Transverse colon (tissue), 4 donors: Measurements from ENCODE around the gene HOXC4. TPM values are rescaled to one million over a fixed set of nuclear protein-coding genes. Genes with fewer than 3 reads are reported as not detected.

Experiments used
- DNase-seq: peaks from one replicate; pipeline ENCODE4 v3.0.0-alpha.2; 2019
- H3K27ac ChIP-seq, 4 donors: fragments of 200-600 bp; sonication (generic); 2 replicates each; pipeline ENCODE4 v1.5.1; 2016 to 2018; ENCODE audit warnings: inconsistent platforms in 4 of 4
- H3K27me3 ChIP-seq: fragments of 200-600 bp; sonication (generic); 2 replicates; pipeline ENCODE4 v1.5.1; 2017; ENCODE audit warnings: inconsistent platforms
- H3K36me3 ChIP-seq, 4 donors: fragments of 200-600 bp; sonication (generic); 2 replicates each; pipeline ENCODE4 v1.5.1; 2017 to 2019; ENCODE audit warnings: inconsistent platforms in 4 of 4
- H3K4me1 ChIP-seq, 4 donors: fragments of 200-600 bp; sonication (generic); 2 replicates each; pipeline ENCODE4 v1.5.1; 2017 to 2020; ENCODE audit warnings: inconsistent platforms in 4 of 4
- H3K4me3 ChIP-seq, 4 donors: fragments of 200-600 bp; sonication (generic); 1 replicate in 1 of 4; 2 replicates in 3 of 4; pipeline versions ENCODE4 v1.5.1 to v1.6.1; 2017 to 2019; ENCODE audit warnings: inconsistent platforms in 4 of 4
- H3K9me3 ChIP-seq, 2 donors: fragments of 200-600 bp; sonication (generic); 2 replicates each; pipeline ENCODE4 v1.5.1; 2017 to 2019; ENCODE audit warnings: inconsistent platforms in 2 of 2
- EP300 ChIP-seq: sonication (generic); formaldehyde crosslinking; IDR thresholded peaks from one replicate; pipeline ENCODE4 v1.6.1; 2017; ENCODE audit warnings: antibody characterized with exemption, low read depth
- POLR2A ChIP-seq: fragments of 450-650 bp; IDR thresholded peaks from one replicate; pipeline ENCODE4 v1.6.1; 2016; ENCODE audit warnings: antibody characterized with exemption, mild to moderate bottlenecking, moderate library complexity
- POLR2AphosphoS5 ChIP-seq, 3 donors: sonication (generic); formaldehyde crosslinking; IDR thresholded peaks; one replicate each; pipeline ENCODE4 v1.6.1; 2016; ENCODE audit warnings: antibody characterized with exemption in 3 of 3
- WGBS, 2 donors: methylation state at CpG; one replicate each; pipeline ENCODE4 v1.1.5; 2018; ENCODE audit warnings: low coverage in 1 of 2; 5-methylcytosine and 5-hydroxymethylcytosine counted together
- in situ Hi-C, 4 donors: fragments of 200-750 bp; cut with MboI; loops; one replicate each; pipeline versions ENCODE4 v1.15.0 to v1.15.1; 2017; ENCODE audit warnings: low sequenced_read_pairs in 3 of 4, low pct_ligation_motif_present in 1 of 4, low pct_unique_long_range_greater_than_20kb in 1 of 4
- intact Hi-C: fragments of 100-400 bp; cut with DNase I; formaldehyde crosslinking; loops from one replicate; pipeline ENCODE4 v1.15.1; 2023; ENCODE audit warnings: low total_unique reads
- total RNA-seq, 4 donors: library from RNA; depleted of rRNA; stranded (reverse); fragments of >200 nt; gene quantifications; one replicate each; pipeline ENCODE4 v1.1.0, GENCODE V29; 2016
- TF ChIP-seq, protein P1 (sequence below), 5 experiments: fragments of 200-600 bp in 3 of 5; fragments of 450-650 bp in 2 of 5; sonication (generic) in 3 of 5; IDR thresholded peaks; 1 replicate in 2 of 5; 2 replicates in 3 of 5; pipeline ENCODE4 v1.5.1; 2016 to 2017; ENCODE audit warnings: antibody characterized with exemption in 5 of 5, inconsistent platforms in 3 of 5, mild to moderate bottlenecking in 2 of 5, moderate library complexity in 1 of 5

HOXC4 gene
- total RNA-seq, 4 donors from 2014 or later, result 0.64 to 0.68 TPM; not detected in 2

DNA sequence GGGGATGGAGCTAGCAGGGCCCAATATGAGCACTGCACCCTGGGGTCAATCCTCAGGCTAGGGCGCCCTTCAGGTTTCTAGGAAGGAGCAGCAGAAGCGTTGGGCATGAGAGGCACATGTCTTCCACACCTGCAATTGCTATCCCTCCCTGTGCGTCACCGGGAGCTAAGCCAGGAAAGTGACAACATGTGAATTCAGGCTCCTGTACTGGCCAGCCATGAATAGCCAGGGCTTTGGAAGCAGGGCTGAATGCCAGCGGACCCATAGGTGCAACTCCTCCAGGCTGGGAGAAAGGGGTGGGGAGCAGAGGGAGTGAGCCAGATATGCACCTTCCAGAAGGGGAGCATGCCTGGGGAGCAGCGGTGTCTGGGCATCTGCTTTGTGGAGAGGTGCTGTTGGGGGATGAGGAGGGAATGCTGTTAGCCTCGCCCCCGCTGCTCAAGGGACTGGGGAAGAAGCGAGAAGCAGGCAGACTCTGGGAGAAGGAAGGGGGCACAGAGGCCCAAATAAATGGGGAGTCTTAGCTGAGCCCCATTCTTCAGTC lies 14.7 kb upstream of the HOXC4 start:
- WGBS, 2 donors, result 43 to 76% methylated on average over 4 to 9 of the region's 9 CpGs
- intact Hi-C loops, result no loop called here
- no peak overlapping the region for H3K27ac ChIP-seq
- peaks cover 100% of the 10 kb centered on the region for H3K27me3 ChIP-seq
- no peaks in the 10 kb centered on the region for H3K9me3 ChIP-seq
- no peak overlapping the region for H3K4me3 ChIP-seq
- in situ Hi-C loops, result no loop called here
- TF ChIP-seq, protein P1, sequence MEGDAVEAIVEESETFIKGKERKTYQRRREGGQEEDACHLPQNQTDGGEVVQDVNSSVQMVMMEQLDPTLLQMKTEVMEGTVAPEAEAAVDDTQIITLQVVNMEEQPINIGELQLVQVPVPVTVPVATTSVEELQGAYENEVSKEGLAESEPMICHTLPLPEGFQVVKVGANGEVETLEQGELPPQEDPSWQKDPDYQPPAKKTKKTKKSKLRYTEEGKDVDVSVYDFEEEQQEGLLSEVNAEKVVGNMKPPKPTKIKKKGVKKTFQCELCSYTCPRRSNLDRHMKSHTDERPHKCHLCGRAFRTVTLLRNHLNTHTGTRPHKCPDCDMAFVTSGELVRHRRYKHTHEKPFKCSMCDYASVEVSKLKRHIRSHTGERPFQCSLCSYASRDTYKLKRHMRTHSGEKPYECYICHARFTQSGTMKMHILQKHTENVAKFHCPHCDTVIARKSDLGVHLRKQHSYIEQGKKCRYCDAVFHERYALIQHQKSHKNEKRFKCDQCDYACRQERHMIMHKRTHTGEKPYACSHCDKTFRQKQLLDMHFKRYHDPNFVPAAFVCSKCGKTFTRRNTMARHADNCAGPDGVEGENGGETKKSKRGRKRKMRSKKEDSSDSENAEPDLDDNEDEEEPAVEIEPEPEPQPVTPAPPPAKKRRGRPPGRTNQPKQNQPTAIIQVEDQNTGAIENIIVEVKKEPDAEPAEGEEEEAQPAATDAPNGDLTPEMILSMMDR (IDR thresholded peaks at IDR 0.05), result no peak
- no peak for TF ChIP-seq POLR2AphosphoS5 (IDR thresholded peaks at IDR 0.05)
- TF ChIP-seq EP300, result no peak
- TF ChIP-seq POLR2A, result no peak
- DNase-seq, result no peak
- H3K4me1 ChIP-seq, result peaks cover 0 to 6% (median 4%) of the 10 kb centered on the region in 4 donors
- no peaks in the 10 kb centered on the region for H3K36me3 ChIP-seq

DNA sequence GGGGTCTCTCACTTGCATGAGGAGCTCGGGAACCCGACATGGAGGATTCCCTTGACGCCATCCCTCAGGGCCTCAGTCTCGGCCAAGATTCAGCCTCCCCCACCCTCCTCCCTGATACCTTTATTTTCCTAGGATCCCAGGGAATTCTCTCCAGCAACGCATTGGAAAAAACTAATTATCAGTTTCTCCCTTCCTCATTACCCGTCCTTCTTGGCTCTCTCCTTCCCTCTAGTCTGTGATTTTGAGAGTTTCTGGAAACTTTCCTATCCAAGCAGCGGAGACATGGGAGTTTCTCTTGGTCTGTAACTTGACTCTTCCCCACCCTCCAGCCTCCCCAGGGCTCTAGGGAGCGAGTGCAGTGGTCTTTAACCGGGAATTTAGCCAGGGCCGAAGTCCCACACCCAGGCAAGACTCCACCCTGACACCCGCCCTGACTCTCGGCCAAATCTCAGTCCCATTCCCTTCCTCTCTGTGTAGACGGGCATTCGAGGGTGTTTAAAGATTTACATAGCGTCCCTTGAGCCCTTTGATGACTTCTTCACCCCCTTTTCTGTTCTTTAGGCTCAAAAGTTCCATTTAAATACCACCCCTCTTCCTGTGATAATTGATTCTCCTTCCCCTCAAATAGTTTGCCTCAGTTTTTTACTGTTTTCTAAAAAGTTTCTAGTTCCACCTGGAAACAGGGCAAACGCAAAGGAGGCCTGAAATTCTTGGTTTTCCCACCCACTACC lies 14.1 kb upstream of the HOXC4 start:
- Histone ChIP-seq H3K4me3 (no peak overlapping the region), H3K4me1 (no peaks in the 10 kb centered on the region), H3K27me3 (peaks cover 100% of the 10 kb centered on the region), H3K27ac (no peak overlapping the region), H3K9me3 (no peaks in the 10 kb centered on the region), H3K36me3 (no peaks in the 10 kb centered on the region)
- in situ Hi-C loops (no loop called here), intact Hi-C loops (no loop called here)
- TF ChIP-seq POLR2AphosphoS5 (IDR thresholded peaks at IDR 0.05), result no peak
- TF ChIP-seq POLR2A, result no peak
- TF ChIP-seq, protein P1 (IDR thresholded peaks at IDR 0.05), result no peak
- TF ChIP-seq EP300, result no peak
- no peak for DNase-seq
- WGBS, 2 donors, result 26 to 35% methylated on average over 4 to 16 of the region's 16 CpGs

DNA sequence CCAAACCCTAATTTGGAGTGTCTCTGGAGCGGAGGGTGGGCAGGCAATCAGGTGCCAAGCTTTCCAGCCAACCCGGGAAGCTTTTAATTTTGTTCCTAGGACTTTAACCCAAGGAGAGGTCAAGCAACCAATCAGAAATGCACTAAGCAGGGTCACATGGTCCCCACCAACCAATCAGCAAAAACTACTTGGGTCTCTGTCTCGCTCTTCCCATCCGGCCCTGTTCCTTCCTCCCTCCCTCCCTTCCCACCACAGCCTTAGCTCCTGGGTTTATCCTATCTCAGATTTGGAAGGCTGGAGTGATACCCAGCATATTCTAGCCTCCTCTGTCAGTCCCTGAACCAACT lies 13.5 kb upstream of the HOXC4 start:
- intact Hi-C loops (no loop called here), in situ Hi-C loops (no loop called here)
- no peak for DNase-seq
- Histone ChIP-seq H3K27ac (no peak overlapping the region), H3K27me3 (peaks cover 100% of the 10 kb centered on the region), H3K4me3 (no peak overlapping the region), H3K9me3 (no peaks in the 10 kb centered on the region), H3K36me3 (no peaks in the 10 kb centered on the region), H3K4me1 (no peaks in the 10 kb centered on the region)
- TF ChIP-seq, protein P1 (IDR thresholded peaks at IDR 0.05), result no peak
- TF ChIP-seq POLR2A, result no peak
- no peak for TF ChIP-seq POLR2AphosphoS5 (IDR thresholded peaks at IDR 0.05)
- TF ChIP-seq EP300, result no peak
- 40 to 51% methylated on average over 1 to 4 of the region's 4 CpGs for WGBS, 2 donors

DNA sequence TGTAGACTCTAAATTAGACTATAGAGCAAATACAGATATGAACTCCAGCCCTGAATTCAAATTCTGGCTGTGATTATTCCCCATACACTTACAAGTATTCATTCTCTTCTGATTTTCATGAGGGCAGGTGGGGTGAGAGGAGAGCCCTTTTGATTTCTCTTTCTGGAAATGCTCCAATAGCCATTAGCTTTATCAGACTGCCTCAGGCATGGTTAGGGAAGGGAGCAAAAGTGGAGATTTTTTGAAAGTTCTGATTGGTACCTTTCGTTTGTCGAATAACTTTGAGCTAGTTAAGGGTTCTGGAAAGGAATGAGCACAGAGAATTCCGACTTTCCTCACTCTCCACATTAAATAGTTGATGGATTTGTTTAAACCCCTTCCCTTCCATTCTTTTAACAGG lies 13.0 kb upstream of the HOXC4 start:
- no peak overlapping the region for H3K27ac ChIP-seq
- in situ Hi-C loops (no loop called here), intact Hi-C loops (no loop called here)
- peaks cover 100% of the 10 kb centered on the region for H3K27me3 ChIP-seq
- 70 to 79% methylated on average over 3 of the region's 3 CpGs for WGBS, 2 donors
- H3K4me1 ChIP-seq, result no peaks in the 10 kb centered on the region
- no peaks in the 10 kb centered on the region for H3K9me3 ChIP-seq
- no peak for TF ChIP-seq EP300
- TF ChIP-seq POLR2A, result no peak
- TF ChIP-seq, protein P1 (IDR thresholded peaks at IDR 0.05), result no peak
- no peak for TF ChIP-seq POLR2AphosphoS5 (IDR thresholded peaks at IDR 0.05)
- no peaks in the 10 kb centered on the region for H3K36me3 ChIP-seq
- no peak for DNase-seq
- no peak overlapping the region for H3K4me3 ChIP-seq
